Heart left ventricle (tissue), 13 donors: Measurements from ENCODE around the gene BBC3.

Source experiments
- POLR2A ChIP-seq, 2 donors: fragments of 450-650 bp; IDR thresholded peaks; one replicate each; pipeline ENCODE4 v1.6.1; 2017; ENCODE audit warnings: antibody characterized with exemption in 2 of 2, mild to moderate bottlenecking in 2 of 2, moderate library complexity in 2 of 2
- TF ChIP-seq, protein P1 (sequence below), 12 donors: fragments of 200-600 bp; sonication (generic) in 4 of 12; IDR thresholded peaks; one replicate each; pipeline versions ENCODE4 v1.5.0 to v1.8.0; 2018 to 2022; ENCODE audit warnings: antibody characterized with exemption in 12 of 12, mild to moderate bottlenecking in 5 of 12
- donor health status: ischemic (EF 13 %, LVEDD 7.1; RV severe dilation, severe dysfunction).
- donor health status: DM: no; HTN: yes; CAD: no.
- donor health status: DM: no; HTN: no; CAD: no.
- donor health status: ischemic (EF 25% LVEDD 6.9; RV normal size, moderate dysfunction).
- donor health status: ischemic (EF 25% LVEDD 5.7; RV mildly dilated, moderate dysfunction).
- donor health status: ischemic (EF 35%, LVEDD 5.7; RV mildly dilated, moderate dysfunction).
- donor health status: nonischemic (EF 11% LVEDD 7.7; RV severe dilation, severe dysfunction).
- donor health status: DM: yes; HTN: yes; CAD: no.
- donor health status: PGD.
- donor health status: ischemic (EF 29% LVEDD 5.4; RV normal size, mild dysfunction).
- donor health status: nonischemic (EF 23%, LVEDD 6.1; RV moderate dilation, normal function).

DNA sequence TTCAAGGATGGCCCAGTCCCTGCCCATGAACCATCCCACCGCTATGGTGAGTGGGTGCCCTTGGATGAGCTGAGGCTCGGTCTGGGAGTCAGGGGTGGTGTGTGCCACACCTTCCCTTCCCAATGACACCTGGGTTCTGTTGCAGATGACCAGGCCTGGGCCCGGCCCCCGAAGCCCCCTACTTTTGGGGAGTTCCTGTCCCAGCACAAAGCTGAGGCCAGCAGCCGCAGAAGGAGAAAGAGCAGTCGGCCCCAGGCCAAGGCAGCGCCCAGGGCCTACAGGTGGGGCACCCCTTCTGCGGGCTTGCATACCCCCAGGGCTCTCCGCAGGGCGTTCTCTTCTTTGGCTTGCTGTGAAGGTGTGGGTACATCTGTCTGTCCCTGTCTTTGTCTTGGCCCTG is 39.4 kb upstream of the BBC3 start:
- no peak for TF ChIP-seq POLR2A (IDR thresholded peaks at IDR 0.05)
- TF ChIP-seq, protein P1, sequence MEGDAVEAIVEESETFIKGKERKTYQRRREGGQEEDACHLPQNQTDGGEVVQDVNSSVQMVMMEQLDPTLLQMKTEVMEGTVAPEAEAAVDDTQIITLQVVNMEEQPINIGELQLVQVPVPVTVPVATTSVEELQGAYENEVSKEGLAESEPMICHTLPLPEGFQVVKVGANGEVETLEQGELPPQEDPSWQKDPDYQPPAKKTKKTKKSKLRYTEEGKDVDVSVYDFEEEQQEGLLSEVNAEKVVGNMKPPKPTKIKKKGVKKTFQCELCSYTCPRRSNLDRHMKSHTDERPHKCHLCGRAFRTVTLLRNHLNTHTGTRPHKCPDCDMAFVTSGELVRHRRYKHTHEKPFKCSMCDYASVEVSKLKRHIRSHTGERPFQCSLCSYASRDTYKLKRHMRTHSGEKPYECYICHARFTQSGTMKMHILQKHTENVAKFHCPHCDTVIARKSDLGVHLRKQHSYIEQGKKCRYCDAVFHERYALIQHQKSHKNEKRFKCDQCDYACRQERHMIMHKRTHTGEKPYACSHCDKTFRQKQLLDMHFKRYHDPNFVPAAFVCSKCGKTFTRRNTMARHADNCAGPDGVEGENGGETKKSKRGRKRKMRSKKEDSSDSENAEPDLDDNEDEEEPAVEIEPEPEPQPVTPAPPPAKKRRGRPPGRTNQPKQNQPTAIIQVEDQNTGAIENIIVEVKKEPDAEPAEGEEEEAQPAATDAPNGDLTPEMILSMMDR (IDR thresholded peaks at IDR 0.05), result no peak
